ENCODE data around the gene MYG1. TPM values are rescaled to one million over a fixed set of nuclear protein-coding genes. Genes with fewer than 3 reads are reported as not detected.
"Not testable (repeated sequence)": the region's sequence is repeated elsewhere in the genome, so short reads cannot be mapped to it uniquely, and the experiment has no call there.

Gene MYG1
- total RNA-seq, 2 donors from 2014 or later = 48.1 to 75.4 TPM

GRCh38 chr12:53330671-53331070 is 31.2 kb downstream of the MYG1 start:
- Histone ChIP-seq H3K36me3 (no peaks in the 10 kb centered on the region), H3K27me3 (replicated peaks; ENCODE audit: insufficient read depth) (peaks cover under 1% of the 10 kb centered on the region), H3K4me3 (no peak overlapping the region), H3K27ac (no peak overlapping the region), H3K4me1 (replicated peaks) (no peaks in the 10 kb centered on the region), H3K9me3 (no peaks in the 10 kb centered on the region)
- TF ChIP-seq, protein P1, sequence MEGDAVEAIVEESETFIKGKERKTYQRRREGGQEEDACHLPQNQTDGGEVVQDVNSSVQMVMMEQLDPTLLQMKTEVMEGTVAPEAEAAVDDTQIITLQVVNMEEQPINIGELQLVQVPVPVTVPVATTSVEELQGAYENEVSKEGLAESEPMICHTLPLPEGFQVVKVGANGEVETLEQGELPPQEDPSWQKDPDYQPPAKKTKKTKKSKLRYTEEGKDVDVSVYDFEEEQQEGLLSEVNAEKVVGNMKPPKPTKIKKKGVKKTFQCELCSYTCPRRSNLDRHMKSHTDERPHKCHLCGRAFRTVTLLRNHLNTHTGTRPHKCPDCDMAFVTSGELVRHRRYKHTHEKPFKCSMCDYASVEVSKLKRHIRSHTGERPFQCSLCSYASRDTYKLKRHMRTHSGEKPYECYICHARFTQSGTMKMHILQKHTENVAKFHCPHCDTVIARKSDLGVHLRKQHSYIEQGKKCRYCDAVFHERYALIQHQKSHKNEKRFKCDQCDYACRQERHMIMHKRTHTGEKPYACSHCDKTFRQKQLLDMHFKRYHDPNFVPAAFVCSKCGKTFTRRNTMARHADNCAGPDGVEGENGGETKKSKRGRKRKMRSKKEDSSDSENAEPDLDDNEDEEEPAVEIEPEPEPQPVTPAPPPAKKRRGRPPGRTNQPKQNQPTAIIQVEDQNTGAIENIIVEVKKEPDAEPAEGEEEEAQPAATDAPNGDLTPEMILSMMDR (IDR thresholded peaks at IDR 0.05) = no peak
- TF ChIP-seq POLR2AphosphoS5 (IDR thresholded peaks at IDR 0.05) (no peak), POLR2A (IDR thresholded peaks at IDR 0.05) (no peak)
- WGBS = 73% methylated on average over 5 of the region's 5 CpGs
- intact Hi-C loops (cut with DNase I) = no loop called here
- DNase-seq (ENCODE audit: low spot score) = no peak

- intact Hi-C loops (cut with DNase I); H3K4me3 ChIP-seq; H3K9me3 ChIP-seq; H3K27me3 ChIP-seq (replicated peaks; ENCODE audit: insufficient read depth); H3K4me1 ChIP-seq (replicated peaks); H3K36me3 ChIP-seq; H3K27ac ChIP-seq; DNase-seq (ENCODE audit: low spot score): not testable (repeated sequence)
These were observed 32.8 kb downstream of the MYG1 start for GRCh38 chr12:53332339-53332738.

DNA sequence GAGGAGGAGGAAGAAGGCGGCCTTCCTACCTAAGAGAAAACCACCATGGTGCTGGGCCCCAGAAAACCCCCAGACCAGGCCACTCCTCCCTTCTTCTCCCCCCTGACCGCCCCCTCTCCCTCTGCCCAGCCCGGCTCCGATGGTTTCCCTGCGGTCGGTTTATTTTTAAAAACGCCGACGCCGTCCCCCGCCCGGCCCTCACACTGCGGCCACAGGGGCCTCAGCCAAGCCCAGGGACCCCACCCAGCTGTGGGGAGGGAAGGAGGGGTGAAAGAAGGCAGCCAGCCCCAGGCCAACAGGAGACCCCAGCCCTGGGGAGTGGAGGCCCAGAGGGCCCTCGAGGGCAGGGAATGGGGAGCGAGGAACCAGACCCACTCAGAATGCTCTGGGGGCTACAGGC is 33.2 kb downstream of the MYG1 start:
- DNase-seq (ENCODE audit: low spot score) = no peak
- Histone ChIP-seq H3K4me1 (replicated peaks) (no peaks in the 10 kb centered on the region), H3K9me3 (no peaks in the 10 kb centered on the region), H3K27ac (no peak overlapping the region), H3K27me3 (replicated peaks; ENCODE audit: insufficient read depth) (peaks cover 4% of the 10 kb centered on the region), H3K36me3 (no peaks in the 10 kb centered on the region), H3K4me3 (no peak overlapping the region)
- 51% methylated on average over 15 of the region's 15 CpGs for WGBS
- intact Hi-C loops (cut with DNase I) = no loop called here
- no peak for TF ChIP-seq POLR2AphosphoS5 (IDR thresholded peaks at IDR 0.05)
- TF ChIP-seq POLR2A (IDR thresholded peaks at IDR 0.05) = no peak
- TF ChIP-seq, protein P1 (IDR thresholded peaks at IDR 0.05) = no peak

DNA sequence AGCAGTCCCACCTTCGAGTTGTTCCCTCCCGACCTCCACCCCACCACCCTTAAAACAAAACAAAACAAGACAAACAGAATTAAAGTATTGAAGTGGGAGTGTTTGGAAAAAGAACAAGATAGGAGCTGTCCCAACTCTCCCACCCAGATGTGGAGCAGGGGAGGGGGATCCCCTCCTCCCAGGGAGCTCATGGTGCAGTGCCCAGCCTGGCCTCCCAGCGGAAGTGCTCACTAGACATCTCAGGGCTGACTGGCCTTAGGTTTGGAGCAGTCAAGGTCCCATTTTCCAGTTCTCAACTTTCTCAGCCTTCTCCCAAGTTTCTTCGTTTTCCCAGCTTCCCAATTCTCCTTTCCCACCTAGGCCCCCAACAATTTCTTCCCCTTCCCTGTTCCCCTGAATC is 33.8 kb downstream of the MYG1 start:
- Histone ChIP-seq H3K36me3 (no peaks in the 10 kb centered on the region), H3K9me3 (no peaks in the 10 kb centered on the region), H3K27me3 (replicated peaks; ENCODE audit: insufficient read depth) (peaks cover 5% of the 10 kb centered on the region), H3K27ac (no peak overlapping the region), H3K4me1 (replicated peaks) (no peaks in the 10 kb centered on the region), H3K4me3 (no peak overlapping the region)
- no peak for DNase-seq (ENCODE audit: low spot score)
- TF ChIP-seq, protein P1 (IDR thresholded peaks at IDR 0.05) = no peak
- TF ChIP-seq POLR2AphosphoS5 (IDR thresholded peaks at IDR 0.05) (no peak), POLR2A (IDR thresholded peaks at IDR 0.05) (no peak)
- 72% methylated on average over 4 of the region's 4 CpGs for WGBS
- intact Hi-C loops (cut with DNase I) = no loop called here

DNA sequence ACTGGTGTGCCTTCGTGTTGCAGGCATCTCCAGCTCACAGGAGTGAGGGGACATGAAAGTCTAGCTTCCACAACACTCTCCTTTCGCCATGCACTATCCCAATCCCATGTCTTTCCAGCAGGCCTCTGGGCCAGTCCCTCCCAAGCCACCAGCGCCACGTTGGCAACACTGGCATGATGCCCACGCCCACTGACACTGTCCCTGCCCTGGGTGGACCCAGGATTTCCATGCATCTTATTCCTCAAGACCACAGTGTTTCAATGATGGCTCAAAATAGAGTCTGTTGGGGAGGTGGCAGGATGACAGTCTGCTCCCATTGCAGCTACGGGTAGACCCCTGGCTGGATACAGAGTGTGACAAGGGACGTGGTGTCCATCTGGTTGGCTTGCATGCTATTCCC is 34.4 kb downstream of the MYG1 start:
- no peak for TF ChIP-seq POLR2AphosphoS5 (IDR thresholded peaks at IDR 0.05)
- TF ChIP-seq, protein P1 (IDR thresholded peaks at IDR 0.05) = no peak
- TF ChIP-seq POLR2A (IDR thresholded peaks at IDR 0.05) = no peak
- intact Hi-C loops (cut with DNase I) = no loop called here
- WGBS = 78% methylated on average over 7 of the region's 7 CpGs
- Histone ChIP-seq H3K4me3 (no peak overlapping the region), H3K4me1 (replicated peaks) (no peaks in the 10 kb centered on the region), H3K36me3 (no peaks in the 10 kb centered on the region), H3K9me3 (no peaks in the 10 kb centered on the region), H3K27ac (no peak overlapping the region), H3K27me3 (replicated peaks; ENCODE audit: insufficient read depth) (peaks cover 7% of the 10 kb centered on the region)
- DNase-seq (ENCODE audit: low spot score) = no peak

Data from prostate gland (tissue), 2 donors.